NCI-H1417 treated with DMSO at 0.1 percent for 48 hours (cell line): Measurements from ENCODE around the gene MTMR4.
"Not testable (repeated sequence)": the region's sequence is repeated elsewhere in the genome, so short reads cannot be mapped to it uniquely, and the experiment has no call there.

Source experiments
- DNase-seq: peaks from one replicate; lab custom pipeline; 2025; lab: John Stamatoyannopoulos, UW

The MTMR4 gene

DNA sequence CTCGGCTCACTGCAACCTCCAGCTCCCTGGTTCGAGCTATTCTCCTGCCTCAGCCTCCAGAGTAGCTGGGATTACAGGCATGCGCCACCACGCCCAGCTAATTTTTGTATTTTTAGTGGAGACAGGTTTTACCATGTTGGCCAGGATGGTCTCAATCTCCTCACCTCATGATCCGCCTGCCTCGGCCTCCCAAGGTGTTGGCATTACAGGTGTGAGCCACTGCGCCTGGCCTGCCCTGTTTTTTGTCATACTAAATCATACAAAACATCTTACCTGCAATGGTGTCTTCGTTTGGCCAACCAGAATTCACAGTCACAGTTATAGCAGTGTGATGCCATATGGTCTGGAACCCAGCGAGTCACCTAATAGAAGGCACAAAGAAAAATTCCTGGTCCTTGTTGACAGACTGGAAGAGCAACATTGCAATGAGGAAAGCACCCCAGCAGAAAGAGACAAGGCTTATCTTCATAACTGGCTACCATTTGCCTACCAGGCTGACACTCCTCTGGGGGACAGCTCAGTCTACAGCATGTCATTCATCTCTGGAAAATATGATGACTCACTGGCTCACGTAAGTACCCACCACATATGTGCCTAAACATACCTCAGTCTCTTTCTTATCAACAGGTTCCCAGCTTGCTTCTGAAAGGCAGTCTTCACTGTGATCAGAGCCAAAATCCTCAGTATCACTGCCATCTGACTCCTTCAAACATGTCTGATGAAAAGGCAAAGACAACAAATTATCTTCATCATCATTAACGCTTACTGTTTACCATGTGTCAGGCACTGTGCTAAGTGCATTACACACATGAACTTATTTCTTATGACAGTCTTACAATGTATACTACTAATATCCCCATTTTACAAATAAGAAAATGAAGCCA is 22.0 kb downstream of the MTMR4 start:
- DNase-seq = no peak

DNA sequence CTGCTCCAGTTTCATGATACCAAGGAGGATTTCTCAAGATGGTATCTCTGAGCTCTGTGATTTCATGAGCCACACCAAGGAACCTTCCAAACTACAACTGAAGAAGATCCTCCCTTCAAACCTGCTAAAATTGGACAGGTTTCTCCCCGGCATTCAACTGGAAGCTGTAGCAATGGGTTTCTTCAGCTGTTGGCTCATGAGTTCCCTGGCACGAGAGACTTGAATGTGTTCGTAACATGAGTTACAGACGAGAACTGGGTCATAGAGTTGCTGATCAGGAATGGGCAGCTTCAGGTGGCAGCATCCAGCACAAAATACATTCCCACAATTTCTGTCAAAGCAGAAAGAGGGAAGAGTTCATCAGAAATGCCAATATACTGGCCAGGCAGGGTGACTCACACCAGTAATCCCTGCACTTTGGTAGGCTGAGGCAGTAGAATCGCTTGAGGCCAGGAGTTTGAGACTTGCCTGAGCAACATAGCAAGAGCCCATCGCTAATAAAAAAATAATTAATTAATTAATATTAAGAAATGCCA is 22.9 kb downstream of the MTMR4 start:
- no peak for DNase-seq

GRCh38 chr17:58488428-58488890 is 26.0 kb downstream of the MTMR4 start:
- DNase-seq = no peak

GRCh38 chr17:58487589-58488427 is 26.6 kb downstream of the MTMR4 start, which contains the start of gene HSF5:
HSF5 (minus strand) TSS chr17:58488408; CDS start chr17:58488274, 134 bp downstream.
- no peak for DNase-seq

DNA sequence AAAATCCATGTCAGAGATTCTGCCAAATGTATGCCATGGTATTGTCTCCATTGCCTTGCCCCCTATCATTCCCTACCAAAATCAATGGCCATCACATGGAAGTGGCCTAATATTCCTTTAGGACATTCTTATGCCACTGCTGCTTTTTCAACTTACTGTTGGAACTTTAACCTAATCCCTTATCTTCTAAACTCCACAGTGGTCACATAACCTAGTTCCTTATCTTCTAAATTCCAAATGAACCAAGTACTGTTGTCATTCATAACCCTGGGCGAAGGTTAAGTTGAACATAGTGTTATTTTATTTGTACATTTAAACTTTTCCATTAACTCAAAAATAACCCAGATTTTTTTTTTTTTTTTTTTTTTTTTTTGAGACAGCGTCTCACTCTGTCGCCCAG is 29.8 kb downstream of the MTMR4 start:
- no peak for DNase-seq

GRCh38 chr17:58481798-58482197 is 32.6 kb downstream of the MTMR4 start:
- not testable (repeated sequence) for DNase-seq

GRCh38 chr17:58480090-58480489 is 34.3 kb downstream of the MTMR4 start:
- DNase-seq = no peak

- DNase-seq = no peak
These were observed 37.6 kb downstream of the MTMR4 start for GRCh38 chr17:58476812-58477211.

DNA sequence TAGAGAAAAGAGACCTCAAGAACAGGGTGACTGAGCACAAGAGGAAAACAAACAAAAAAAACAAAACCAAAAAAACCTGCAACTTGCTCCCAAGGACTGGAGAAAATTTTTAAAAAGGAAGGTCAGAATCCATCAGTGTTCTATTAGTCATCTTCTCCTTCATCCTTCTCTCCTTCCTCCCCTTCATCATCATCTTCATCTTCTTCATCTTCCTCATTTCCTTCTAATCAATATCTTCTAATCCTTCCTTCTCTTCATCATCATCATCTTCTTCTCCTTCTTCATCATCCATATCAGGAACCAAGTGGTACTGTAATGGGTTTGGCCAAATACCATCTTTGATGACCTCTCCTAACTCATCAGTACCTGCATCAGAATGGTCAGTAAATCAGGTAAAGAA is 38.5 kb downstream of the MTMR4 start:
- DNase-seq = no peak

GRCh38 chr17:58470356-58470755 is 44.1 kb downstream of the MTMR4 start:
- no peak for DNase-seq

DNA sequence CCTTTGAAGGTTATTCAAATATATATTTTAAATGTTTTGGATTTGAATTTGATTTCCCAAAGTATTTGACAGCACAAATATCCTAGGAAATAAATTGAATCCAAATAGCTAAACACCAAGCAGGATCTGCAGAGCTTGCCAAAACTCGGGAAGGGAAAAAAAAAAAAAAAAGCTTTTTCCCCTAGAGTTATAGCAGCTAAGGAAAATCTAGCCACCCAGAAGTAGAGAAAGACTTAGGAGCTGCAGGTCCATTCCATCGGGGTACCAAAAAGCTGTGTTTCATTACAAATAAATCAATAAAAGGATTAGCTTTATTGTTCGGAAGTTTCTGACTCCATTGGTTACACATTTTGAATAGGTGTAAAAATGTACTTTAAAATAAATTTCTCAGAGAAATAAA is 45.5 kb downstream of the MTMR4 start:
- DNase-seq = no peak

- DNase-seq = no peak
These were observed 58.9 kb downstream of the MTMR4 start for GRCh38 chr17:58455491-58455890.

DNA sequence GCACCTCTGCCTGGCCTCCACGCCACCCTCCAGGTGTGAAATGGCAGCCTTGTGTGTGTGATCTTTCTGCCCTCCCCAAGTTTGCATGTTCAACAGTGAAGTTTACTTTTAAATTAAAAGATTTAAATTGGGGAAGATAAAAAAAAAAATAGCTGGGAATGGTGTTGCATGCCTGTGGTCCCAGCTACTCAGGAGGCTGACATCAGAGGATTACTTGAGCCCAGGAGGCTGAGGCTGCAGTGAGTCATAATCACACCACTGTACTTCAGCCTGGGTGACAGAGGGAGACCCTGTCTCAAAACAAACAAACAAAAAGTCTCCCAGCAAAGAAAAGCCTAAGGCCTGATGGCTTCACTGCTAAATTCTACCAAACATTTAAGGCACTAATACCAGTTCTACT is 61.7 kb downstream of the MTMR4 start:
- DNase-seq = no peak

DNA sequence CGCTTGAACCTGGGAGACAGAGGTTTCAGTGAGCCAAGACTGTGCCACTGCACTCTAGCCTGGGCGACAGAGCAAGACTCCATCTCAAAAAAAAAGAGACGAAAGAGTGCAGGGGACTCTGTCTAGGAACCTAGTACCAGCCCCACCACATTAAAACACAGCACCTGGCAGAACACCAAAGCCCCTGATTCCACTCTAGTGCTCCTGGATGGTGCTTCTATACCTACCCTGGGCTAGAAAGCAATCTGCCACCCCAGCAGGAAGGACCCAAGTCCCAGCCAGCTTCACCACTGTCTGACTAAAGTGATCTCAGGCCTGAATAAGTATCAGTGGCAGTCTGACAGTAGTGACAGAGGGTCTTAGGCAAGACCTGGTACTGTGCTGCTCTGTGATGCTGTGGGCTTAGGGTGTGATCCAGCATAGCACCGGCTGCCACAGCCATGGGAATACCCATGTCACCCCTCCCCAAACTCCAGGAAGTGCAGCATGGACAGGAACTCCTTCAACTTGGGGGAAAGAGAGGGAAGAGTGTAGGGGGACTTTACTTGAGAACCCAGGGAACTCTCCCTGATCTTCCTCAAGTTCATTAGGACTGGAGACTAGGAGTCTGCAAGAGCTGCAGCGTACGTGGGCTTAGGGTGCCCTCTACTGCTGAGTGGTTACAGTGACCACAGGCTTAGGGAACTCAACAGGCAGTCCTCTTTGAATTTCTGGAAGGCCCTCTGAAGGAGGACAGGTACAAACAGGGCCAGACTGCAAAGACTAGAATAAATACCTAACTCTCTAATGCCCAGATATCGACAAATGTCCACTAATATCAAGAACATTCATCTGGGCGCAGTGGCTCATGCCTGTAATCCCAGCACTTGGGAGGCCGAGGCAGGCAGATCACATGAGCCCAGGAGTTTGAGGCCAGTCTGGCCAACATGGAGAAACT is 67.1 kb downstream of the MTMR4 start:
- DNase-seq = no peak

DNA sequence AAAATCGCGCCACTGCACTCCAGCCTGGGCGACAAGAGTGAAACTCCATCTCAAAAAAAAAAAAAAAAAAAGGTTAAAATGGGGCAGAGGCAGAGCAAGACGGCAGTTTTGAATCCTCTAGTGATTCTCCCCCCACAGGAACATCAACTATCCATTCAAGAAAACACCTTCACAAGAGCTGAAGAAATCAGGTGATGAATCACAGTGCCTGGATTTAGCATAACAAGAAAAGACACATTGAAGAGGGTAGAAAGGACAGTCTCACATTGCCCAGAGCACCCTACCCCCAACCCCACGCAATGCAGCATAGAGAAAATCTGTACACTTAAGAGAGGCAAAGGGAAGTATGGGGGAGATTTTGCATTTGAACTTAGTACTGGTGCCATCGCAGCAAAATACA is 68.4 kb downstream of the MTMR4 start:
- DNase-seq = no peak
